ENCODE results near the gene M1AP.

- TF ChIP-seq CTCF (conservative IDR thresholded peaks at IDR 0.05 in 1 of 2, IDR thresholded peaks at IDR 0.05 in 1 of 2; ENCODE audit: low read depth in 1 of 2, low read length in 2 of 2) (no peak), EZH2 (IDR thresholded peaks at IDR 0.05; ENCODE audit: low read length, missing control alignments) (no peak)
Observed at GRCh38 chr2:74527741-74528140, 120.4 kb downstream of the M1AP start.

Data from fibroblast of lung (primary cell).